Measurements from ENCODE around the gene RNF166. TPM values are rescaled to one million over a fixed set of nuclear protein-coding genes. Genes with fewer than 3 reads are reported as not detected.

RNF166 gene, protein sequence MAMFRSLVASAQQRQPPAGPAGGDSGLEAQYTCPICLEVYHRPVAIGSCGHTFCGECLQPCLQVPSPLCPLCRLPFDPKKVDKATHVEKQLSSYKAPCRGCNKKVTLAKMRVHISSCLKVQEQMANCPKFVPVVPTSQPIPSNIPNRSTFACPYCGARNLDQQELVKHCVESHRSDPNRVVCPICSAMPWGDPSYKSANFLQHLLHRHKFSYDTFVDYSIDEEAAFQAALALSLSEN
- total RNA-seq: 100 to 1,000 TPM; 144 to 166 TPM

DNA sequence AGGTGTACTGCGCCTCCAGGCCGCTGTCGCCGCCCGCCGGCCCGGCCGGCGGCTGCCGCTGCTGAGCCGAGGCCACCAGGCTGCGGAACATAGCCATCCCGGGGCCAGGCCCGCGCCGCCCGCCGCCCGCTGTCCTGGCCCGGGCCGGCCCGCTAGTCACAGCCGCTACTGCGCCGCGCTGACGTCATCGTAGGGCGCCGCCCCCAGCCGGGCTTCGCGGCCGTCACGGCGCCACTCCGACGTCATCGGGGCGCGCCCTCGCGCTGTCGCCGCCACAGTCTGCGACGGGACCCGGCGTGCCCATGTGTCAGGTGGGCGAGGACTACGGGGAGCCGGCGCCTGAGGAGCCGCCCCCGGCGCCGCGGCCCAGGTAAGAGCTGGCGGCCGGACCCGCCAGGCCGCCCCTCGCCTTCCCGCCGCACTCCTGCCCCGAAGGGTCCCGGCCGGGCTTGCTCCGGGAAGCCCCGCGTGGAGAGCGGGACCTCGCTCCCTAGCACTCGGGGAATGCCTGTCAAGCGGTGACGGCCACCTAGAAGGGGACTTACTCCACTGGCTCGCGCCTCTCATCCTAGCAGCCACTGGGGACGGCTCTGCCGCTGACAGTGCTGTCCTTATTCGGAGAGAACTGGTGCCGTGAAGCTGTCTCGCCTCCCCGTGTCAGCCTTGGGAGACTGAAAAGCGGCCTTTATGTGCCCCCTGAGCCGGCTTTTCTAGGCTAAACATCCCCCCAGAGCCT, at the start of gene RNF166, which contains the start of gene CTU2:
TSS of gene RNF166 (minus strand) at position 180 of the 736 bp plus-strand sequence. CDS start at position 97, 83 bp downstream.
TSS of gene CTU2 (plus strand) at position 275 of the 736 bp plus-strand sequence. CDS start at position 303, 28 bp downstream.
- POLR2A ChIA-PET: interaction anchor here (0.6 to 1.1 kb wide), 3 partner anchors 11 to 136 kb away, joined by 3 to 5 read pairs (median 3); partner anchors contain the start of genes APRT and ZC3H18

DNA sequence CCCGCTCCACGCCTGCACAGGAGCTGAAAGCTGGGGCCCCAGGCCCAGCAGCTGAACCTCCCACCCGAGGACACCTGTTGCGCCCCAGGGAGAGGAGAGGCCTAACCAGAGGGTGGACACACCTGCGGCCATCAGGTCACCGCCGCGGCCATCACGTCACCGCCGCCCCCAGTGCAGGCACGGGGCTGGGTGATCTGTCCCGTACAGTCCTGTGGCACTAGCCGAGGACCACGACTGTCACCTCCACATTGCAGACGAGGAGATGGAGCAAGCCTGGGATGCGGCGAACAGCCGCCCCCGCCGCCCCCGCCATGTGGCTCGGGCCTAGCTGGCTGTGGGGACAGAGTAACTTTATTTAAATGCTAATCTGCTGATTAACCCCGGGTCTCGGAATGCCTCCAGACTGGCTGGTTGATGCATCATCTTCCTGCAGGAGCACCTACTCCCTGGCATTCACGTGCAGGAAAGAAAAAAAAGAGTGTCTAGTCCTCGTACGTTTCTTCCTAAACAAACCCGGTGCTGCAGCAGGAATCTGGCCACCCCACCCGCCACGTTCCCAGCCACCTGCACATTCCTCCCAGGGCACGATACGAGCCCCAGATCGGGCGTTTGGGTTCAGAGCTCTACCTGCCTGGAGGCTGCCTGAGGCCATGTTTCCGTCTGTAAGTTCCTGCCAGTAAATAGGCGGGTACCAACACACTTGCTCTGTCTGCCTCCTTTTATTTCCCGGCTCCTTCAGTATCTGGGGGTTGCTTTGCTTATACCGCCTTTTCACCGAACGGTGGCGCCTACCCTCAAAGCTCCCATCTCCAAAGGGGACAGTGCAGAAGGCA, 48.9 kb upstream of the RNF166 start:
- ATAC-seq (peak; percentile 41), DNase-seq (peak; percentile 37)
- H3K27ac Mint-ChIP-seq: no peak overlapping the region
- peaks cover 25% of the 10 kb centered on the region for H3K4me1 Mint-ChIP-seq (ENCODE audit: low read depth)
- no peaks in the 10 kb centered on the region for H3K9me3 Mint-ChIP-seq (ENCODE audit: insufficient read depth)
- peaks cover 6% of the 10 kb centered on the region for H3K36me3 Mint-ChIP-seq (ENCODE audit: low read depth)
- POLR2A ChIA-PET: no interaction called here
- no peak overlapping the region for H3K4me3 Mint-ChIP-seq
- CTCF ChIA-PET: interaction anchor here (0.6 to 1.2 kb wide), 4 partner anchors 28 to 103 kb away, joined by 3 to 4 read pairs (median 3); partner anchors contain the start of gene PIEZO1
- no peaks in the 10 kb centered on the region for H3K27me3 Mint-ChIP-seq (ENCODE audit: low read depth)

More for the DNA sequence above, at the start of gene RNF166, which contains the start of gene CTU2:
- Mint-ChIP-seq H3K9me3 (ENCODE audit: insufficient read depth) (no peaks in the 10 kb centered on the region), H3K27ac (peak within 1 kb of the TSS; percentile 100), H3K4me1 (ENCODE audit: low read depth) (peaks cover 44% of the 10 kb centered on the region), H3K27me3 (ENCODE audit: low read depth) (no peaks in the 10 kb centered on the region), H3K4me3 (peak within 1 kb of the TSS; percentile 99), H3K36me3 (ENCODE audit: low read depth) (peaks cover 25% of the 10 kb centered on the region)
- DNase-seq: peak; percentile 93
- CTCF ChIA-PET: interaction anchor here (1.0 to 1.5 kb wide), 2 partner anchors 19 to 76 kb away, joined by 3 to 10 read pairs; no protein-coding TSS in a partner anchor
- ATAC-seq: peak; percentile 66

DNA sequence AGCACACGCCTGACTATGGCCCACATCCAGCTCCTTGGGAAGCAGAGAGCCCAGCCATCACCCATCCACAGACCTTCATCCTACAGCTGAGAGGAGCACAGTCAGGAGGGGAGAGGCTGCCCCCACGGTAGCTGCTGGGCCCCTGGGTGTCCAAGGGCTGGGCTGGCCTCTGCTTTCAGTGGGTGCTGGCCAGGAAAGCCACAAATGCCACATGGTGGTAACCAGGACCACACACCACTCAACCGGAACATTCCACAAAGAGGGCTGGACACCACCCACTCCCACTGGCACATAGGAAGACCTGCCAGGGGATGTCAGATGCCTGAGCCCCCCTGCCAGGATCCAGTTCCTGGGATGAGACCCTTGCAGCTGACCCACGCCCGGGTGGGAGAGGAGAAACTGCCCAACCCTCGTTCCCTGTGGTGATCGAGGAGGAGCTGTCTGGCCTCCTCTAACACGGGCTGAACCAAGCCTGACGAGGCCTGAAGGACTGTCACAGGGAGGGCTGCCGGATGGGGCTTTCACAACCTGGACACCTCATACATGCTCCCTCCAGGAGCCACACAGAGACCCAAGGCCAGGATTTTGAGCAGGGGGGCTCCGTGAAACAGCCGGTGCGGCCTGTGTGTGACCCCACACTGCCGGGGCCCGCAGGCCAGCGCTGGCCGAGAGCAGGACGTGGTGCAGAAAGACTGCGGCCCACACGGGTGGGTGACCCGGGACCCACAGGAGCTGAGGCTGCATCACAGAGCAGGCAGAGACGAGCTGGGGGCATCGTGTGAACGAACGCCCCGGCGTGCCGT, 48.1 kb upstream of the RNF166 start:
- H3K4me1 Mint-ChIP-seq (ENCODE audit: low read depth): peaks cover 21% of the 10 kb centered on the region
- no peak overlapping the region for H3K4me3 Mint-ChIP-seq
- no peak overlapping the region for H3K27ac Mint-ChIP-seq
- no peaks in the 10 kb centered on the region for H3K9me3 Mint-ChIP-seq (ENCODE audit: insufficient read depth)
- ATAC-seq (no peak), DNase-seq (no peak)
- ChIA-PET CTCF (interaction anchor here (0.6 to 1.1 kb wide), 3 partner anchors 11 to 103 kb away, joined by 3 read pairs; no protein-coding TSS in a partner anchor), POLR2A (interaction anchor here (1.0 kb wide), 1 partner anchor 9 kb away, joined by 3 read pairs; no protein-coding TSS in a partner anchor)
- no peaks in the 10 kb centered on the region for H3K27me3 Mint-ChIP-seq (ENCODE audit: low read depth)
- peaks cover 5% of the 10 kb centered on the region for H3K36me3 Mint-ChIP-seq (ENCODE audit: low read depth)

DNA sequence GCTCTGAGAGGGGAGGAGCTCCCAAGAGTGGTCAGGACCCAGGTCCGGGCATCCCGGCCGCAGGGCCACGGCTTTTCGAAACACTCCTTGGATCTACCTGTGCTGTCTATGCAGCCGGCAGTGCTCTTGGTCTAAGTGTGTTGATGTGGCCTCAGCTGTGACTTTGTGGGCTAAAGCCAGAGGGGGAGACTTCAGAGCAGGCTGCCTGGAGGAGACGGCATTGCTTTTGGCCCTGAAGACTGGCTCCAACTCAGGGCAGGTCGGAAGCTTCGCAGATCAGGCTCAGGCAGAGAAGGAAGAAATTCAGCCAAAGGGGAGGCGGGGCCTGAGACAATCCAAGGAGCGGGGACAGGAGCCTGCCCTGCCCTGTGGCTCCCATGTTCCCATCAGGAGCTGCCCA, 47.4 kb upstream of the RNF166 start:
- peaks cover 14% of the 10 kb centered on the region for H3K4me1 Mint-ChIP-seq (ENCODE audit: low read depth)
- ChIA-PET POLR2A (interaction anchor here (1.0 kb wide), 1 partner anchor 8 kb away, joined by 3 read pairs; no protein-coding TSS in a partner anchor), CTCF (interaction anchor here (1.0 kb wide), 1 partner anchor 10 kb away, joined by 3 read pairs; no protein-coding TSS in a partner anchor)
- no peak overlapping the region for H3K27ac Mint-ChIP-seq
- no peak overlapping the region for H3K4me3 Mint-ChIP-seq
- ATAC-seq (no peak), DNase-seq (no peak)
- no peaks in the 10 kb centered on the region for H3K9me3 Mint-ChIP-seq (ENCODE audit: insufficient read depth)
- peaks cover 5% of the 10 kb centered on the region for H3K36me3 Mint-ChIP-seq (ENCODE audit: low read depth)
- no peaks in the 10 kb centered on the region for H3K27me3 Mint-ChIP-seq (ENCODE audit: low read depth)

DNA sequence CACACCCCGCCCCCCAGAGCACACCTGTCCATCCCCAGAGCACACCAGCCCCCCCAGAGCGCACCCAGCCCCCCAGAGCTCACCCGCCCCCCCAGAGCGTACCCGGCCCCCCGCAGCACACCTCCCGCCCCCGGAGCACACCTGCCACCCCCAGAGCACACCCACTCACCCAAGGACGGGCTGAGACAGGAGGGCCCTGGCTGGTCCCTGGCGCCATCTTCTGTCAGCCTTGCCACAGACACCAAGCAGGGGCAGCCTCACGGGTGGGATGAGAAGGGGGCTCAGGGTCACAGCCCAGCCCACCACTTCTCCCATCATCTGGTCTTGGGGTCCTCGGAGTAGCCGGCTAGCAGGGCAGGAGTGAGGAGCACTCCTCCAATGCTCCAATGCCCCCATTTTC, 47.0 kb upstream of the RNF166 start:
- no peaks in the 10 kb centered on the region for H3K27me3 Mint-ChIP-seq (ENCODE audit: low read depth)
- peaks cover 5% of the 10 kb centered on the region for H3K36me3 Mint-ChIP-seq (ENCODE audit: low read depth)
- ATAC-seq: no peak
- no peaks in the 10 kb centered on the region for H3K9me3 Mint-ChIP-seq (ENCODE audit: insufficient read depth)
- H3K27ac Mint-ChIP-seq: no peak overlapping the region
- no peak for DNase-seq
- H3K4me3 Mint-ChIP-seq: no peak overlapping the region
- ChIA-PET POLR2A (interaction anchor here (1.0 kb wide), 1 partner anchor 8 kb away, joined by 3 read pairs; no protein-coding TSS in a partner anchor), CTCF (interaction anchor here (1.0 kb wide), 1 partner anchor 10 kb away, joined by 3 read pairs; no protein-coding TSS in a partner anchor)
- H3K4me1 Mint-ChIP-seq (ENCODE audit: low read depth): peaks cover 10% of the 10 kb centered on the region

DNA sequence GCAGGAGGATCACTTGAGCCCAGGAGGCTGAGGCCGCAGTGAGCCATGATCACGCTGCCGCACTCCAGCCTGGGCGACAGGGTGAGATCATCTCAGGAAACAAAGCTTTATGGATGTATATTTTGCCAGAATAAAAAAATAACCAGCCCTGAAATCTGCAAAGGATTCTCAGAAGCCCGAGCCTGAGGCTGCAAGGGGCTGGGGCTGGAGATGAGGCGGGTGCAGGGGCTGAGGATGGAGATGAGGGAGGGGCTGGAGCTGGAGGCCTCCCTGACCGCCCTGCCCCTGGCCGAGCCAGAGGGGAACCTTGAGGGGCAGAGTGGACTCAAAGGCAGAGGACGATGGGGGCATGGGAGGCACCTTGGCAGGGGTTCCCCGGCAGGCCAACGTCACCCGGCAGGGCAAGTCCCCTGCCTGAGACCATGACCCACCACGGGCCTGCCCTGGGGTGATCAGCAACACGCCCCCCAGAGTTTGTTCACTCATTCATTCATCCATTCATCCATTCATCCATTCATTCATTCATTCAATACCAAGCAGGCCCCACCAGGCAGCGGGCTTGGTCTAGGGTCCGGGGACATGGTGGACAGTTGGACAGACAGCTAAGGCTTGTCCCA, 46.3 kb upstream of the RNF166 start:
- no peaks in the 10 kb centered on the region for H3K27me3 Mint-ChIP-seq (ENCODE audit: low read depth)
- no peak overlapping the region for H3K27ac Mint-ChIP-seq
- H3K36me3 Mint-ChIP-seq (ENCODE audit: low read depth): peaks cover 7% of the 10 kb centered on the region
- peaks cover 6% of the 10 kb centered on the region for H3K4me1 Mint-ChIP-seq (ENCODE audit: low read depth)
- no peak overlapping the region for H3K4me3 Mint-ChIP-seq
- ATAC-seq (no peak), DNase-seq (no peak)
- CTCF ChIA-PET: no interaction called here
- H3K9me3 Mint-ChIP-seq (ENCODE audit: insufficient read depth): no peaks in the 10 kb centered on the region
- POLR2A ChIA-PET: no interaction called here

DNA sequence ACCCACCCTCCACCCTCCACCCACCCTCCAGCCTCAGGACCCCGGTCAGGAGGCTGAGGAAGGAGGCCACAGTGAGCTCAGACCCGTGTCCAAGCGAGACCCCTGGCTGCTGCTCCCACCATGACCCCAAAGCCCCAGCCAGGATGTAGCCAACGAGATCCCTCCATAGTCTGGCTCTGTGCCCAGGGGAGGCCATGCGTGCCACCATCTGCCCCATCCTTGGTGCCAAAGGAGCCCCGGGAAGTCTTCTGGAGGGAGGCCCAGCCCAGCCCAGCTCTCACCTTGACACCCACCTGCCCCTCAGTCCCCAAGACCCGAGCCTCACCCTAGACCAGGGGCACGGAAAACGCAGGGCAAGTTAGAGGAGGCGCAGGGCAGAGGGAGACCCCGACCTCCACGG, 44.6 kb upstream of the RNF166 start:
- POLR2A ChIA-PET: no interaction called here
- Mint-ChIP-seq H3K27ac (no peak overlapping the region), H3K4me1 (ENCODE audit: low read depth) (peaks cover 14% of the 10 kb centered on the region), H3K36me3 (ENCODE audit: low read depth) (peaks cover 9% of the 10 kb centered on the region), H3K9me3 (ENCODE audit: insufficient read depth) (no peaks in the 10 kb centered on the region), H3K4me3 (no peak overlapping the region), H3K27me3 (ENCODE audit: low read depth) (no peaks in the 10 kb centered on the region)
- CTCF ChIA-PET: no interaction called here
- no peak for ATAC-seq
- DNase-seq: no peak

DNA sequence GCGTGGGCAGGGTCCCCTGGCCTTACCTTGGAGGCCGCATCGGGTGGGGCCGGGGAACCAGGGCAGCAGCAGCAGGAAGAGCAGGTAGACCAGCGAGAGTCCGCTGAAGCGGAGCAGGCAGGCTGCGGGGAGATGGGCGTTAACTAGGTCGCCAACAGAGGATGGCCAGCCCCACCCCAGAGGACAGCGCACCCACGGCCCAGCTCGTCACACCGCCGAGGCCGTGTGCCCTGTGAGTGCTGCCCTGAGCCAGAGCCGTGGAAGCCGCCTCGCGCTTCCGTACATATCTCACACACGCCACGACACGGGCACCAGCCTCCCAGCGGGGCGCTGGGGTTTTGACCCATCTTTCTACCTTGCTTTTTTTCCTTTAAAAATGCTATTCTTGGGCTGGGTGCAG, 43.1 kb upstream of the RNF166 start:
- DNase-seq (no peak), ATAC-seq (no peak)
- Mint-ChIP-seq H3K36me3 (ENCODE audit: low read depth) (peaks cover 9% of the 10 kb centered on the region), H3K4me1 (ENCODE audit: low read depth) (peaks cover 22% of the 10 kb centered on the region), H3K27me3 (ENCODE audit: low read depth) (no peaks in the 10 kb centered on the region), H3K4me3 (no peak overlapping the region), H3K27ac (no peak overlapping the region), H3K9me3 (ENCODE audit: insufficient read depth) (no peaks in the 10 kb centered on the region)
- POLR2A ChIA-PET: no interaction called here
- CTCF ChIA-PET: interaction anchor here (1.9 kb wide), 1 partner anchor 31 kb away, joined by 7 read pairs; no protein-coding TSS in a partner anchor

DNA sequence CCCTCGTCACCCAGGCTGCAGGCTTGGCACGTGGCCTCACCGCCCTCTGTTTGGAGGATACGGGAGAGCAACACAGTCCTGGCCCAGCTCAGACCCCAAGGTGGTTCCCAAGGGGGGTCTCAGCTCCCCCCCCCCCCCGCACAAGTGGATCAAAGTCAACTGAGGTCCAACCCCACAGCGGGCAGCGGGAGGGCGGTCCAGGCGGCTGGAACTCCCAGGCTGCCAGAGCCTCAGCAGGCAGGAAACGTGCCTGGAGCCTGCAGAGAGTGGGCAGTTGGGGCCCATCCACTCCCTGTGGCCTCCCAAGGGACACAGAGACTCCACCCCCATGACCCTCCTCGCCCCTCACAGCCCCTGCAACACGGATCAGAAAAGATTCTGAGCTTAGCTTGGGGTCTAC, 42.2 kb upstream of the RNF166 start:
- POLR2A ChIA-PET: no interaction called here
- H3K27ac Mint-ChIP-seq: no peak overlapping the region
- H3K4me1 Mint-ChIP-seq (ENCODE audit: low read depth): peaks cover 29% of the 10 kb centered on the region
- ATAC-seq (no peak), DNase-seq (no peak)
- no peak overlapping the region for H3K4me3 Mint-ChIP-seq
- CTCF ChIA-PET: interaction anchor here (1.0 to 1.9 kb wide), 2 partner anchors 12 to 32 kb away, joined by 3 to 7 read pairs; no protein-coding TSS in a partner anchor
- peaks cover 9% of the 10 kb centered on the region for H3K36me3 Mint-ChIP-seq (ENCODE audit: low read depth)
- no peaks in the 10 kb centered on the region for H3K27me3 Mint-ChIP-seq (ENCODE audit: low read depth)
- H3K9me3 Mint-ChIP-seq (ENCODE audit: insufficient read depth): no peaks in the 10 kb centered on the region

DNA sequence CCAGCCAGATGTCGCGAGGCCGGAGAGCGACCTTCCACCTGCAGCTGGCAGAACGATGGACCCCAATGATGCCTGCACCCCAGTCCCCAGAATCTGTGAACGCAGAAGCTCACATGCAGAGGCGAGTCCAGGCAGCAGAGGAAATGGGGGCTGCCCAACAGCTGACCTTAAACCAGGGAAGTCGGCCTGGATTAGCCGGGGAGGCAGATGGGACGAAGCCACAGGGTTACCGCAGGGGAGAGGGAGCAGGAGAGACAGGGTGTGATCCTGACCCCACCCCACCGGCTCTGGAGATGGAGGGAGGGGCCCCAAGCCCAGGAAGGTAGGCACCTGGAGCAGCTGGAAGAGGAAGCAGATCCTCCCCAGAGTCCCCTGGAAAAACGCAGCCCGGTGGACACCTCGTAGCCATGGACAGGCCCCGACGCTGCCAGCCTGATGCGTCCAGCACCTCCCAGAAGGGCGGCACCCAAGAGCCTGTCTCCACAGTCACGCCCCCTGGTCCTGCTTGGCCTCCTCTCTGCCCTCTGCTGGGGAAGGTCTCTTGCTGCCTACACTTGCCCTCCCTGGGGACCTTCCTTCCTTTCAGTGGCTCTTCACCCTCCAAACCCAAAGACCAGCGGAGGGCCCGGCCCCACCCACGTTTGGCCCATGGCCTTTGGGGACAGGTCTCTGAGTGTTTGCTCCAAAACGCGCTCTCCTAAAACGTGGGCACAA, 41.5 kb upstream of the RNF166 start:
- Mint-ChIP-seq H3K9me3 (ENCODE audit: insufficient read depth) (no peaks in the 10 kb centered on the region), H3K4me1 (ENCODE audit: low read depth) (peaks cover 32% of the 10 kb centered on the region), H3K27me3 (ENCODE audit: low read depth) (no peaks in the 10 kb centered on the region), H3K4me3 (no peak overlapping the region), H3K36me3 (ENCODE audit: low read depth) (peaks cover 9% of the 10 kb centered on the region), H3K27ac (no peak overlapping the region)
- peak; percentile 55 for DNase-seq
- peak; percentile 27 for ATAC-seq
- ChIA-PET POLR2A (interaction anchor here (0.8 kb wide), 1 partner anchor 19 kb away, joined by 3 read pairs; no protein-coding TSS in a partner anchor), CTCF (interaction anchor here (0.7 to 1.9 kb wide), 3 partner anchors 13 to 187 kb away, joined by 3 to 7 read pairs (median 3); no protein-coding TSS in a partner anchor)
